Mucosa of rectum (tissue), 2 donors: Measurements from ENCODE around the gene SLC25A39.

Source experiments
- H3K27ac ChIP-seq, 2 donors: one replicate each; pipeline ENCODE4 v1.7.0; 2013; ENCODE audit warnings: inconsistent platforms in 2 of 2, low read depth in 2 of 2, low read length in 2 of 2
- H3K27me3 ChIP-seq, 2 donors: one replicate each; pipeline ENCODE4 v1.7.0; 2013; ENCODE audit warnings: low read length in 2 of 2; ENCODE audit not compliant: control insufficient read depth in 2 of 2, insufficient read depth in 2 of 2
- H3K36me3 ChIP-seq, 2 donors: one replicate each; pipeline ENCODE4 v1.7.0; 2013; ENCODE audit warnings: low read length in 2 of 2; ENCODE audit not compliant: control insufficient read depth in 2 of 2, insufficient read depth in 2 of 2
- H3K4me1 ChIP-seq, 2 donors: one replicate each; pipeline ENCODE4 v1.7.0; 2013; ENCODE audit warnings: low read length in 2 of 2, mild to moderate bottlenecking in 1 of 2; ENCODE audit not compliant: control insufficient read depth in 2 of 2, insufficient read depth in 2 of 2
- H3K4me3 ChIP-seq, 2 donors: one replicate each; pipeline ENCODE4 v1.7.0; 2013; ENCODE audit warnings: low read length in 2 of 2
- H3K9ac ChIP-seq, 2 donors: one replicate each; pipeline ENCODE4 v1.7.0; 2013; ENCODE audit warnings: low read length in 2 of 2, low read depth in 1 of 2, mild to moderate bottlenecking in 1 of 2
- H3K9me3 ChIP-seq, 2 donors: one replicate each; pipeline ENCODE4 v1.7.0; 2013; ENCODE audit warnings: low read length in 2 of 2; ENCODE audit not compliant: control insufficient read depth in 2 of 2
- donor health status: healthy.
- donor health status: Normal muscosa, but diverticular disease.

SLC25A39 gene

DNA sequence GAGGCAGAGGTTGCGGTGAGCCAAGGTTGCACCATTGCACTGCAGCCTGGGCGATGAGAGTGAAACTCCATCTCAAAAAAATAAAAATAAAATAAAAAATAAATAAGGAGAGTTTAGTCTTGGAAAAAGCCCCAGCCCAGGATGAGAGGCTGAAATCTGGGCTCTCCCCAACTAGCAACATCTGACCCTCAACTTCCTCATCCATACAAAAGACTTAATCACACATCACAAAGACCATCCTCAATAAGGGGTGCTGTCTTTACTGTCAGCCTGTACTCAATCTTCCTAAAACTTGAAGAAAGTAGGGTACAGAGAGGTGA is 45.3 kb downstream of the SLC25A39 start:
- Histone ChIP-seq H3K36me3 (no peaks in the 10 kb centered on the region), H3K27ac (peak overlapping the region in 1 of 2 donors; percentile 72), H3K4me1 (peaks cover 10 to 11% of the 10 kb centered on the region in 2 donors), H3K27me3 (peaks cover 0 to 2% of the 10 kb centered on the region in 2 donors), H3K4me3 (no peak overlapping the region), H3K9ac (no peak overlapping the region), H3K9me3 (no peaks in the 10 kb centered on the region)

DNA sequence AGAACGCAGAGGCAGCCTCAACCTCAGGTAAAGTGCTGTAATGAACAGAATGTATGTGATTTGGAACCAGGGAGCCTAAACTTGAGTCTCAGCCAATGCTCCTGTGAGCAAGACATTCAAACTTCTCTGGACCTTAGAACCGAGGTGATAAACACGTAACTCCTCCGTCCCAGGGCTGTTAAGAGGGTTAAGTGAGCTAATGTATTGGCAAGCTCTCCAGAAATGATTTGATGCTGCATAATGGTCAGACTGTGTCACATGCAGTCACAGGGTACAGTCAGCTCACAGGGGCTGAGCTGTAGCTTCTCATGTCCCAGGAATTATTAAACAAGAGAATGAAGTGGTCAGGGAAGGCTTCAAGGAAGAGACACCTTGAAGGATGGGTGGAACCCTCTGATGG is 46.6 kb downstream of the SLC25A39 start:
- no peaks in the 10 kb centered on the region for H3K9me3 ChIP-seq
- H3K27ac ChIP-seq: no peak overlapping the region
- H3K27me3 ChIP-seq: no peaks in the 10 kb centered on the region
- H3K36me3 ChIP-seq: no peaks in the 10 kb centered on the region
- no peak overlapping the region for H3K4me3 ChIP-seq
- H3K9ac ChIP-seq: no peak overlapping the region
- H3K4me1 ChIP-seq: peaks cover 10 to 11% of the 10 kb centered on the region in 2 donors

DNA sequence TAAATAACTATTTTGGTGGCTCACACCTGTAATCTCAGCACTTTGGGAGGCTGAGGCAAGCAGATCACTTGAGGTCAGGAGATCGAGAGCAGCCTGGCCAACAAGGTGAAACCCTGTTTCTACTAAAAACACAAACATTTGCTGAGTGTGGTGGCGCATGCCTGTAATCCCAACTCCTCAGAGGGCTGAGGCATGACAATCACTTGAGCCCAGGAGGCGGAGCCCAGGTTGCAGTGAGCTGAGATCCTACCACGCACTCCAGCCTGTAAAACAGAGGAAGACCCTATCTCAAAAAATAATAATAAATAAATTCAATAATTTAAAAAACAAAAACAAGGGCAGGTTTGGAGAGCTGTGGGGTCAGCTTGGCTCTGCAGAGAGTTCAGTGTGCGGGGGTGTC is 51.0 kb downstream of the SLC25A39 start:
- Histone ChIP-seq H3K9me3 (no peaks in the 10 kb centered on the region), H3K36me3 (no peaks in the 10 kb centered on the region), H3K4me3 (no peak overlapping the region), H3K9ac (no peak overlapping the region), H3K27me3 (peaks cover 0 to 5% of the 10 kb centered on the region in 2 donors), H3K27ac (no peak overlapping the region), H3K4me1 (no peaks in the 10 kb centered on the region)

DNA sequence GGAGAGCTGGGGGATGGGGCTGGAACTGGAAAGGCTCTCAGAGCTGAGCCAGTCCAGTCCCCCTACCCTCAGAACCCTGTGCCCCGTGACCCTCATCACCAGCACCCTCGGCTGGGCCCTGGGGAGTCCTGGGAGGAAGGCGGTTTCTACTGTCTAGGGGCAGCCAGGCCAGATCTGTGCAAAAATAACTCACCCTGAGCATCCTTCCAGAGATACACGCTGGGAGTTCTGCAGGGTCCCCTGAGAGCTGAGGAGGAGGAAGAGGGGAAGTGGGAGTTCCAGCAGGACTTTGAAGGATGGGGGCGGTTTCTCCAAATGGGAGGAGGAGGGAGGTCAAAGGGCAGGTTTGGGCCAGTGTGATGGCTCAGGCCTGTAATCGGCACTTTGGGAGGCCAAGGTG is 51.7 kb downstream of the SLC25A39 start:
- Histone ChIP-seq H3K4me1 (no peaks in the 10 kb centered on the region), H3K36me3 (no peaks in the 10 kb centered on the region), H3K27ac (no peak overlapping the region), H3K9me3 (no peaks in the 10 kb centered on the region), H3K9ac (no peak overlapping the region), H3K4me3 (no peak overlapping the region), H3K27me3 (peaks cover 0 to 5% of the 10 kb centered on the region in 2 donors)

DNA sequence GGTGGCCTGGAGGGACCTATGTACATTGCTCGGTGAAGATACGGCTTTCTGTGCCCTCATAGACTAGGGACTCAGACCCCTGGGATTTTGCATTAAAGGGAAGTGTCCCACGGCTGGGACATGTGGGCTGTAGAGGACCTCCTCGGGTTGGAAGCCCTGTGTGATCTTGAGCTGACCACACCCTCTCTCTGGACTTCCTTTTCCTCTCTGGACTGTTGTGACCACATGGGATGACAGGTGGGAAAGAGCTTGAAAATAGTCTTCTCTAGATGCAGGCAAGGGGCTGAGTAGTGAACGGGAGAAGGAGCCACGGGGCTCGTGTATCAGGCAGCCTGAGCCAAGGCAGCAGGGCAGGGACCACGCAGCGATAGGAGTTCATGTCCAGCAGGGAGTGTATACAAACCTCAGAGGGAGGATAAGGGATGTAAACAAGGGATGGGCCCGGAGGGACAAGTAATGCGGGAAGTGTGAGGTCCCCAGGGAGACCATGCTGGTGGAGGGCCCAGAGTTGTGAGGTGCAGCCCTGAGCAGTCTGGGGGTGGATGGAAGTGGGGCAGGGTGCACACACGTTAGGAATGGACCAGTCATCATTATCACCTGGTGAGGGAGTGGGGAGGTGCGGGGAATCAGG is 52.2 kb downstream of the SLC25A39 start:
- no peaks in the 10 kb centered on the region for H3K4me1 ChIP-seq
- H3K9me3 ChIP-seq: no peaks in the 10 kb centered on the region
- no peak overlapping the region for H3K27ac ChIP-seq
- H3K4me3 ChIP-seq: no peak overlapping the region
- no peaks in the 10 kb centered on the region for H3K36me3 ChIP-seq
- H3K27me3 ChIP-seq: peaks cover 0 to 5% of the 10 kb centered on the region in 2 donors
- no peak overlapping the region for H3K9ac ChIP-seq
